HFF-Myc (cell line): ENCODE measurements around the gene OPCML.

Experiments
- DNase-seq: peaks from one replicate; pipeline ENCODE4 v3.0.0-alpha.2; 2011; ENCODE audit warnings: low read depth; ENCODE audit errors: extremely low read depth
- H3K4me3 ChIP-seq: replicated peaks from 2 replicates; pipeline ENCODE4 v1.5.1; 2011; ENCODE audit warnings: low read depth, mild to moderate bottlenecking, control low read depth, low read length
- TF ChIP-seq, protein P1 (sequence below): IDR thresholded peaks from 2 replicates; pipeline ENCODE4 v1.5.1; 2012; ENCODE audit warnings: mild to moderate bottlenecking, low read depth, low read length, control low read depth; ENCODE audit errors: missing control alignments

Gene OPCML

DNA sequence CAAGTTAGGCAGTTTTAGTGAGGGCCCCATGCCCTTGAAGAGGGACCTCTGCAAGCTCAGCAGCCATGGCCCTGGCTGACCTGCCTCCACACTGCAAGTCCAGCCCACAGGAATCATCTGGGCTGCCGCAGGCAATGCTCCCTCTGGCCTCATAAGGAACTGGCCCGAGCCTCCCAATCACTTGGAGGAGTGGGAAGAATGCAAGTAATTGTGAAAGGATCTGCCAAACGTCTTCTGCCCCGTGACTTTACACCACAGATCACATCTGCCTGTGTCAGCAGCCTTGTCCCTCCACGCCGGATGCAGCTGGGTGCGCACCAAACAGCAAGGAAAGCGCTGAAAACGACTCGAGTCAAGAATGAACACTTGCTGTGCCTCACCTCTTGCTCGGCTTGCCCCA is 23.8 kb downstream of the OPCML start:
- DNase-seq, result no peak
- no peak overlapping the region for H3K4me3 ChIP-seq
- TF ChIP-seq, protein P1, sequence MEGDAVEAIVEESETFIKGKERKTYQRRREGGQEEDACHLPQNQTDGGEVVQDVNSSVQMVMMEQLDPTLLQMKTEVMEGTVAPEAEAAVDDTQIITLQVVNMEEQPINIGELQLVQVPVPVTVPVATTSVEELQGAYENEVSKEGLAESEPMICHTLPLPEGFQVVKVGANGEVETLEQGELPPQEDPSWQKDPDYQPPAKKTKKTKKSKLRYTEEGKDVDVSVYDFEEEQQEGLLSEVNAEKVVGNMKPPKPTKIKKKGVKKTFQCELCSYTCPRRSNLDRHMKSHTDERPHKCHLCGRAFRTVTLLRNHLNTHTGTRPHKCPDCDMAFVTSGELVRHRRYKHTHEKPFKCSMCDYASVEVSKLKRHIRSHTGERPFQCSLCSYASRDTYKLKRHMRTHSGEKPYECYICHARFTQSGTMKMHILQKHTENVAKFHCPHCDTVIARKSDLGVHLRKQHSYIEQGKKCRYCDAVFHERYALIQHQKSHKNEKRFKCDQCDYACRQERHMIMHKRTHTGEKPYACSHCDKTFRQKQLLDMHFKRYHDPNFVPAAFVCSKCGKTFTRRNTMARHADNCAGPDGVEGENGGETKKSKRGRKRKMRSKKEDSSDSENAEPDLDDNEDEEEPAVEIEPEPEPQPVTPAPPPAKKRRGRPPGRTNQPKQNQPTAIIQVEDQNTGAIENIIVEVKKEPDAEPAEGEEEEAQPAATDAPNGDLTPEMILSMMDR, result no peak

DNA sequence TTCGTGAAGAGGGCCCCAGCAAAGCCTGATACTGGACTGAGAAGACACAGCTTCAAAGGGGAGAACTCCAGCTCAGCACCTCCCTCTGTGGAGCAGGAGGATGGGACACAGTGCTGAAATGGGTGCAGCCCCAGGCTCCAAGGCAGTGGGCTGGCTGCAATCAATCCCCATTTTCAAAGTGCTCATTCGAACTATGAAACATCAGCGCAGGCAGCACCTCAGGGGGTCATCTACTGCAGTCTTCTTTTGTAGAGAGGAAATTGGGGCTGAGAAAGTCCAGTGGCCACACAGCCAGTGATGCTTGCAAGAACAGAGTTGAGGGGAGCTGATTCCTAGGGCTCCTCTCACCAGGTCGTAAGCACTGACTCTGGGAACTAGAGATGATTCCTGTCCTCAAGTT is 25.1 kb downstream of the OPCML start:
- TF ChIP-seq, protein P1, result no peak
- H3K4me3 ChIP-seq, result no peak overlapping the region
- no peak for DNase-seq

DNA sequence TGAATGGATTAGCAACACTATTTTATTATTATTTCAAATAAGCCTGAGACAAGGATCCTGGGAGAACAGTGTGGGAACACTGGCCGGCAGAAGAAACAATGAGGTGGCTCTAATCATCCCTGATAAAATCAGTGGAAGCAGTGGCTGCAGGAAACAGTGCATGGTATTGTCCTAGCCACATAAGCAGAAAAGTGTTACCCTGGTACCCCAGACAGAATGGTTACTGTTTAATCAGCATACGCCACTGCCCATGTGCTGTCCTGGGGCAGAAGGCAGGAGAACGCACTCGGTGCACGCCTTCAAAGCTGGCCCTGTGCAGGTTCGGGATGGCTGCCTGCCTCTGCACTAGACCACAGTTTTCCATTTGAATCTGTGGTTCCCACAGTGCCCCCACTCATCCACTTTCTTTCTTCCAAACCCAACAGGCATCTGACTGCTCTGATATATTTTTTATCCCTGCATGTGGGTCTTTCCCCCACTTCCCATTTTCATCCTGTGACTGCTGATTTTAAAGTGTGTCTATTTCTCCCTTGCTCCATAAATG is 25.7 kb downstream of the OPCML start:
- DNase-seq, result no peak
- H3K4me3 ChIP-seq, result no peak overlapping the region
- TF ChIP-seq, protein P1, result no peak

DNA sequence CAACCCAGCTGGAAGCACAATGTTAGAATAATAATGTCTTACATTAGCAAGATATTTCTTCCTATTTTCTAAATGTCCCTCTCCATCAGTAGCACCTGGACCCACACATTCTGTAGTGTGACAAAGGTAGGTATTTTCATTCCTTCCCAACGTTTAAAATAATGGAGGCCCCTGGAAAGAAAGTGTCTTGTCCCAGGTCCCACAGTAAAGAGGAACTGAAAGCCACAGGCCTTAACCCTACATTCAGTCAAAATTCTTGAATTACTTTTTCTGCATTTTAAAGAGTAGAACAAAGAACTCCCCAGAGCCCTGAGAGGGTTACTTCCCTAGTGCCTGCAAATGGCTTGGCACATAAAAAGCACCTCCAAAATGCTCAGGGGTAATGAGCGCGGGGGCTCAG is 26.3 kb downstream of the OPCML start:
- TF ChIP-seq, protein P1, result no peak
- DNase-seq, result no peak
- no peak overlapping the region for H3K4me3 ChIP-seq

DNA sequence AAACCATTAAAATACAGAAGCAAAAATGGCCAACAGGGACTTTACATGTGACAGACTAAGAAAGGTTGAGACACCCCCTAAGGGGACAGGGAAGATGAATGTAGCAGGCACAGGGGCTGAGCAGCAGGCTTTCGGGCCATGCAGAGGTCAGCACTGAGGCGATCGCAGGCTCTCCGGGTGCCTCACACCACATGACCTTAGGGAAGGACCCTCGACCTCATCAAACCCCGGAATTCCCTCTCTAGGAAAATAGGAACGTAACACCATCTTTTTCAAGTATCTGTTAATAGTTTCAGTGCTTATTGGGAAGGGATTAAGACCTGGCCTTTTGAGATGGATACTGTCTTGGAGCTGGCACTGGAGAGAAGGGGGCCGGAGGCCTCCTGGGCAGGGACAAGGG is 27.4 kb downstream of the OPCML start:
- no peak for DNase-seq
- TF ChIP-seq, protein P1, result no peak
- no peak overlapping the region for H3K4me3 ChIP-seq

DNA sequence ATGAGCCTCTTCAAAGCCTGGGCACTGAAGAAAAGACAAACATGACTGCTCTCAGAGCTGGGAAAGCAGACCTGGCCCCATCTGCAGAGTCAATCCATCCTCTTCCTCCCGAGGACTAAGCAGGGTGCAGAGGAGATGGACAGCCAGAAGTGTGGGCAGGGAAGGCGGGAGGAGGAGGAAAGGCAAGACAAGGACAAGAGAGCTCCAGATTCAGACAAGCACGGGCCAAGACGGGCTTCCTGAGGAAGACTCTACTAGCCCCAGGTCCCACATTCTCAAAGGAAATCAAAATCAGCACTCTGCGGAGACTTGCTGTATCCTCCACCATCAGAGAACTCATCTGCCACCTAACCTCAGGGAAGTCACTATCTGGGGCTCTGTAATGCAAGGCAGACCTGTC is 28.5 kb downstream of the OPCML start:
- DNase-seq, result no peak
- TF ChIP-seq, protein P1, result no peak
- H3K4me3 ChIP-seq, result no peak overlapping the region

- TF ChIP-seq, protein P1, result no peak
- no peak overlapping the region for H3K4me3 ChIP-seq
Measured at GRCh38 chr11:133503236-133503635, 29.1 kb downstream of the OPCML start.

More at GRCh38 chr11:133503236-133503635, 29.1 kb downstream of the OPCML start:
- DNase-seq, result no peak
